Peyer's patch (tissue), 4 donors: ENCODE data around the gene CELA1. TPM values are rescaled to one million over a fixed set of nuclear protein-coding genes. Genes with fewer than 3 reads are reported as not detected.

Experiments
- DNase-seq, 3 donors: peaks; one replicate each; pipeline ENCODE4 v3.0.0-alpha.2; 2017 to 2019
- H3K27ac ChIP-seq, 4 donors: fragments of 200-600 bp; sonication (generic); one replicate each; pipeline ENCODE4 v1.5.1; 2016 to 2019
- H3K27me3 ChIP-seq, 2 donors: fragments of 200-600 bp; sonication (generic); one replicate each; pipeline ENCODE4 v1.5.1; 2019
- H3K36me3 ChIP-seq, 3 donors: fragments of 200-600 bp; sonication (generic); one replicate each; pipeline ENCODE4 v1.5.1; 2016 to 2019
- H3K4me1 ChIP-seq, 4 donors: fragments of 200-600 bp; sonication (generic); one replicate each; pipeline ENCODE4 v1.5.1; 2016 to 2019
- H3K4me3 ChIP-seq, 4 donors: fragments of 200-600 bp; sonication (generic); 1 replicate in 3 of 4; 2 replicates in 1 of 4; pipeline ENCODE4 v1.5.1; 2016 to 2019; ENCODE audit warnings: mild to moderate bottlenecking in 1 of 4
- H3K9me3 ChIP-seq, 4 donors: fragments of 200-600 bp; sonication (generic); one replicate each; pipeline ENCODE4 v1.5.1; 2016 to 2019; ENCODE audit warnings: mild to moderate bottlenecking in 1 of 4
- CTCF ChIP-seq, 6 experiments: fragments of 450-650 bp in 4 of 6; fragments of 200-600 bp in 2 of 6; sonication (generic) in 1 of 6; IDR thresholded peaks; one replicate each; pipeline ENCODE4 v1.5.1; 2017 to 2019; ENCODE audit warnings: antibody characterized with exemption in 6 of 6, mild to moderate bottlenecking in 3 of 6, moderate library complexity in 1 of 6
- POLR2A ChIP-seq, 2 donors: fragments of 450-650 bp; IDR thresholded peaks; one replicate each; pipeline ENCODE4 v1.5.1; 2017; ENCODE audit warnings: antibody characterized with exemption in 2 of 2, mild to moderate bottlenecking in 2 of 2, moderate library complexity in 2 of 2
- total RNA-seq, 4 donors: library from RNA; depleted of rRNA; stranded (reverse); fragments of >200 nt; gene quantifications; one replicate each; pipeline ENCODE4 v1.1.0, GENCODE V29; 2016

Gene CELA1
- total RNA-seq, 4 donors from 2014 or later: not detected

DNA sequence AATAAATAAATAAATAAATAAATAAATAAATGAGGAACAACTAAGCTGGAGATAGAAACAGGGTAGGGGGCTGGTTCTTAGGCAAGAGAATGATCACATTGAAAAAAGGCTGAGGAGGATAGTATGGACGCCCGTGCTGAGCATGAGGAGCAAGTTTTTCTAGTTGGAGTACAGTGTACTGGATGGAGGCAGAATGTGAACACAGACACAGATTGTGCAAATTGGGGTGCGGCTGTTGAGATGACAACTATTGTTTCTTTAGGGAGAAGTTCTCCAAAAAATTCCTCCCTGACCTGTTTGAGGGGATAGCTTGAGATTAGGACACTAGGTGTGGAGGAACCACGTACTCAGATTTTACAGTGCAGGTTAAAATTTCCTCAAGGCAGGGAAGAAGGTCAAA lies 21.5 kb downstream of the CELA1 start:
- Histone ChIP-seq H3K4me3 (no peak overlapping the region), H3K4me1 (peaks cover 0 to 18% (median 8%) of the 10 kb centered on the region in 4 donors), H3K9me3 (no peaks in the 10 kb centered on the region), H3K36me3 (no peaks in the 10 kb centered on the region), H3K27me3 (no peaks in the 10 kb centered on the region), H3K27ac (peak overlapping the region in 2 of 4 donors; percentile 16 to 91)
- no peak for DNase-seq
- TF ChIP-seq POLR2A (IDR thresholded peaks at IDR 0.05) (no peak), CTCF (IDR thresholded peaks at IDR 0.05) (no peak)

- H3K4me3 ChIP-seq: peak within 1 kb of the TSS; percentile 44 to 52 (median 50)
These were observed 22.2 kb downstream of the CELA1 start, which contains the start of gene BIN2 for GRCh38 chr12:51323966-51324895. TSS of gene BIN2 (minus strand) at chr12:51324174. CDS start at chr12:51324102, 72 bp downstream.

DNA sequence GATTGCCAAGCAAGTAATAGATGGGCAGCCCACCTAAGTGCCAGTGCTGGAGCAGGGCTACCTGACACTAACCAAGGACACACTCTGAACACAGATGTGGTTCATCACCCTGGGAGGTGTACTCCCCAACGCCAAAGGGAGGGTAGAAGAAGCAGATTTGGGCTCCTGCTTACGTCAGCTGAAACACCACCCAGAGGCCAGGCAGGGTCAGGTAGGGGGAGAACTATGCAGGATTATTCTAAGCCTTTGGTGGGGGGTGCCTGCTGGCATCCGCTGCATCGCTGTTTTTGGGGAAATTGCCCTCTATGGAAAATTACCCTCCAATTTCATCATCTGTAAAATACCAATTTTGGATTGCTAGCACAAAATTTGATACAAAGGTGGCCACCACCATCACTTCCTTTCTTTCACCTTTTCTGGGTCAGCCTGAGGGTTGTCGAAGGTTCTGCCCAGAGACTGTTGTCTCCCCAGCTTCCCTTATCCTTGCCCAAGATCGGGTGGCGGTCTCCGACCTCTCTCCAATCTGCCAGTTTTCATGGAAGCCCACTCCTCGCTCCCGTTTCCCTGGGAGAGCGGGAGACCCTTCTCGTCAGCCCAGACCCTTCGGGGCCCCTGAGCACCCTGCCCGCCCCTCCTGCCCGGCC lies 23.0 kb downstream of the CELA1 start:
- peaks cover 0 to 12% (median 8%) of the 10 kb centered on the region in 4 donors for H3K4me1 ChIP-seq
- no peaks in the 10 kb centered on the region for H3K9me3 ChIP-seq
- no peaks in the 10 kb centered on the region for H3K27me3 ChIP-seq
- no peaks in the 10 kb centered on the region for H3K36me3 ChIP-seq
- H3K4me3 ChIP-seq: peak overlapping the region; percentile 44 to 52 (median 50)
- no peak for TF ChIP-seq POLR2A (IDR thresholded peaks at IDR 0.05)
- TF ChIP-seq CTCF (IDR thresholded peaks at IDR 0.05): peak in 1 of 6 experiments; percentile 15
- peak overlapping the region; percentile 82 to 91 (median 85) for H3K27ac ChIP-seq
- peak in 2 of 3 donors; percentile 74 to 83 for DNase-seq

More at GRCh38 chr12:51323966-51324895, 22.2 kb downstream of the CELA1 start, which contains the start of gene BIN2:
- no peak for TF ChIP-seq POLR2A (IDR thresholded peaks at IDR 0.05)
- no peak for TF ChIP-seq CTCF (IDR thresholded peaks at IDR 0.05)
- H3K4me1 ChIP-seq: peaks cover 0 to 12% (median 8%) of the 10 kb centered on the region in 4 donors
- H3K27me3 ChIP-seq: no peaks in the 10 kb centered on the region
- no peaks in the 10 kb centered on the region for H3K9me3 ChIP-seq
- H3K36me3 ChIP-seq: no peaks in the 10 kb centered on the region
- peak; percentile 63 to 94 (median 92) for DNase-seq
- H3K27ac ChIP-seq: peak within 1 kb of the TSS; percentile 82 to 91 (median 85)

DNA sequence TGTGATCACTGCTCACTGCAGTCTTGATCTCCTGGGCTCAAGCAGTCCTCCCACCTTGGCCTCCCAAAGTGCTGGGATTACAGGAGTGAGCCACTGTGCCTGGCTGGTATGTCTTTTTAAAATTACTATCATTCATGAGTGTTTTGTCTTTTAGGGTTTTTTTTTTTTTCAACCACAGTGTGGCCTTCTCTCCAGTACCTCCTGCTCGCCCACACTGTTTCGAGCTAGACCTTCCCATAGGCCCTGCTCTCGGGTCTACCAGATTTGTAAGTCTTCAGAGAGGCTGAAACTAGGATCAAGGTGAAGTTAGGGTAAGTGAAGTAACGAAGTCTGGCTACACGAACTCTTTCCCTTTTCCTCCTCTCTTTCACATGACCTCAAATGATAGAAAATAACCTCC lies 24.0 kb downstream of the CELA1 start:
- H3K27me3 ChIP-seq: no peaks in the 10 kb centered on the region
- peaks cover 0 to 12% (median 8%) of the 10 kb centered on the region in 4 donors for H3K4me1 ChIP-seq
- H3K4me3 ChIP-seq: peak overlapping the region in 3 of 4 donors; percentile 50 to 52 (median 51)

More for the DNA sequence above, 24.0 kb downstream of the CELA1 start:
- TF ChIP-seq POLR2A (IDR thresholded peaks at IDR 0.05) (no peak), CTCF (IDR thresholded peaks at IDR 0.05) (no peak)
- peak overlapping the region; percentile 82 to 91 (median 85) for H3K27ac ChIP-seq
- DNase-seq: no peak
- no peaks in the 10 kb centered on the region for H3K9me3 ChIP-seq
- H3K36me3 ChIP-seq: no peaks in the 10 kb centered on the region
